HepG2 (cell line): ENCODE results near the gene NUP54. TPM values are rescaled to one million over a fixed set of nuclear protein-coding genes. Genes with fewer than 3 reads are reported as not detected.

Experiments used
- BCL6 ChIP-seq: IDR thresholded peaks from 2 replicates; pipeline ENCODE4 v1.6.1; 2016; ENCODE audit warnings: missing genetic modification reagents, missing compliant biosample characterization
- BRCA1 ChIP-seq: sonication (generic); formaldehyde crosslinking; IDR thresholded peaks from 2 replicates; pipeline ENCODE4 v1.4.0; 2020; ENCODE audit warnings: missing genetic modification reagents
- CENPX ChIP-seq: sonication (generic); formaldehyde crosslinking; IDR thresholded peaks from 2 replicates; pipeline ENCODE4 v1.9.0; 2021; ENCODE audit warnings: mild to moderate bottlenecking, missing genetic modification reagents, moderate library complexity
- CHD4 ChIP-seq: fragments of 200-600 bp; sonication (generic); IDR thresholded peaks from 2 replicates; pipeline ENCODE4 v1.7.0; 2017; ENCODE audit warnings: mild to moderate bottlenecking, low read length, borderline replicate concordance
- DR1 ChIP-seq: sonication (generic); formaldehyde crosslinking; IDR thresholded peaks from 2 replicates; pipeline ENCODE4 v1.8.0; 2021; ENCODE audit warnings: mild to moderate bottlenecking, missing genetic modification reagents, inconsistent platforms
- HDAC1 ChIP-seq: sonication (generic); formaldehyde crosslinking; IDR thresholded peaks from 2 replicates; pipeline ENCODE4 v1.5.1; 2020; ENCODE audit warnings: mild to moderate bottlenecking, missing genetic modification reagents
- HMGXB4 ChIP-seq, 2 experiments: sonication (generic) in 1 of 2; formaldehyde crosslinking in 1 of 2; IDR thresholded peaks; 2 replicates each; pipeline versions ENCODE4 v1.4.0 to v1.6.1; 2018 to 2020; ENCODE audit warnings: missing genetic modification reagents in 2 of 2, borderline replicate concordance in 1 of 2, low read depth in 1 of 2, mild to moderate bottlenecking in 1 of 2, missing biosample characterization in 1 of 2
- IRF2 ChIP-seq: IDR thresholded peaks from 2 replicates; pipeline ENCODE4 v1.6.1; 2018; ENCODE audit warnings: missing genetic modification reagents, missing compliant biosample characterization
- NAIF1 ChIP-seq: sonication (generic); formaldehyde crosslinking; IDR thresholded peaks from 2 replicates; pipeline ENCODE4 v1.5.0; 2020; ENCODE audit warnings: mild to moderate bottlenecking, missing genetic modification reagents, borderline replicate concordance
- PITX1 ChIP-seq: sonication (generic); formaldehyde crosslinking; IDR thresholded peaks from 2 replicates; pipeline ENCODE4 v1.5.1; 2020; ENCODE audit warnings: mild to moderate bottlenecking, missing genetic modification reagents
- SOX5 ChIP-seq: IDR thresholded peaks from 2 replicates; pipeline ENCODE4 v1.6.1; 2016; ENCODE audit warnings: borderline replicate concordance
- TAF15 ChIP-seq: fragments of 200-400 bp; formaldehyde crosslinking; IDR thresholded peaks from one replicate; pipeline ENCODE4 v1.6.1; 2018; ENCODE audit warnings: mild to moderate bottlenecking, low read depth, low read length; ENCODE audit not compliant: poor library complexity, severe bottlenecking
- ZMYM3 ChIP-seq: sonication (generic); formaldehyde crosslinking; IDR thresholded peaks from 2 replicates; pipeline ENCODE4 v1.5.1; 2020; ENCODE audit warnings: mild to moderate bottlenecking, missing genetic modification reagents
- ZNF577 ChIP-seq: sonication (generic); formaldehyde crosslinking; IDR thresholded peaks from 2 replicates; pipeline ENCODE4 v1.4.0; 2020; ENCODE audit warnings: mild to moderate bottlenecking, low read depth, missing genetic modification reagents, borderline replicate concordance
- ZNF660 ChIP-seq: sonication (generic); formaldehyde crosslinking; IDR thresholded peaks from 2 replicates; pipeline ENCODE4 v1.5.1; 2020; ENCODE audit warnings: mild to moderate bottlenecking, low read depth, missing genetic modification reagents, borderline replicate concordance
- ZNF720 ChIP-seq: sonication (generic); formaldehyde crosslinking; IDR thresholded peaks from 2 replicates; pipeline ENCODE4 v1.4.0; 2020; ENCODE audit warnings: missing genetic modification reagents
- ZNF770 ChIP-seq: sonication (generic); formaldehyde crosslinking; IDR thresholded peaks from 2 replicates; pipeline ENCODE4 v1.5.0; 2020; ENCODE audit warnings: mild to moderate bottlenecking, missing genetic modification reagents
- ZNF816 ChIP-seq: sonication (generic); formaldehyde crosslinking; IDR thresholded peaks from 2 replicates; pipeline ENCODE4 v1.8.0; 2022; ENCODE audit warnings: missing genetic modification reagents, mild to moderate bottlenecking, borderline replicate concordance
- ZNF83 ChIP-seq: sonication (generic); formaldehyde crosslinking; IDR thresholded peaks from 2 replicates; pipeline ENCODE4 v1.4.0; 2020; ENCODE audit warnings: missing genetic modification reagents, mild to moderate bottlenecking, borderline replicate concordance
- ZNF891 ChIP-seq: sonication (generic); formaldehyde crosslinking; IDR thresholded peaks from 2 replicates; pipeline ENCODE4 v1.5.0; 2020; ENCODE audit warnings: mild to moderate bottlenecking, missing genetic modification reagents
- polyA plus RNA-seq, 8 experiments: library from polyadenylated mRNA; depleted of rRNA in 3 of 8; stranded (reverse) in 7 of 8; unstranded in 1 of 8; fragments of >200 nt; fragmentation: Illumina TruSeq in 4 of 8; extraction: Trizol in 4 of 8; gene quantifications; 2 replicates each; pipeline versions ENCODE4 v1.2.1 to v1.2.3, GENCODE V29; 2011 to 2016; ENCODE audit warnings: low read depth in 4 of 8, missing spikeins in 1 of 8, mixed read lengths in 1 of 8; ENCODE audit not compliant: insufficient read depth in 1 of 8
- total RNA-seq, 5 experiments: library from RNA; depleted of rRNA; stranded (reverse); fragments of >200 nt; fragmentation: Illumina TruSeq; extraction: Trizol; gene quantifications; 2 replicates each; pipeline ENCODE4 v1.2.3, GENCODE V29; 2016; ENCODE audit warnings: low read depth in 1 of 5
- TF ChIP-seq, protein P1 (sequence below): sonication (generic); formaldehyde crosslinking; IDR thresholded peaks from 2 replicates; pipeline ENCODE4 v1.5.1; 2020; ENCODE audit warnings: missing genetic modification reagents, mild to moderate bottlenecking, borderline replicate concordance
- TF ChIP-seq, protein P2 (sequence below): IDR thresholded peaks from 2 replicates; pipeline ENCODE4 v1.6.1; 2016; ENCODE audit warnings: mild to moderate bottlenecking, missing biosample characterization, missing genetic modification reagents

Gene NUP54
- total and polyA plus RNA-seq, 2 of the 13 experiments (the other 11 are each of a cell fraction or from before 2014, with no cell fraction given), result 36.1 to 69.3 TPM

- no peak; a peak in 1 of 4 replicates for TF ChIP-seq HMGXB4 (CRISPR knock-in tag; IDR thresholded peaks at IDR 0.05; ENCODE audit: borderline replicate concordance in 1 of 2, low read depth in 1 of 2)
- TF ChIP-seq ZNF577 (CRISPR knock-in tag), result no peak
- no peak; the same call in 1 of the 2 replicates for TF ChIP-seq ZNF770 (CRISPR knock-in tag)
- TF ChIP-seq CHD4, result no peak
- no peak for TF ChIP-seq BCL6
- no peak for TF ChIP-seq ZNF660 (CRISPR knock-in tag)
- TF ChIP-seq ZNF816, result no peak
- TF ChIP-seq ZMYM3 (CRISPR knock-in tag), result no peak
- no peak for TF ChIP-seq ZNF83 (CRISPR knock-in tag)
- TF ChIP-seq PITX1 (CRISPR knock-in tag), result no peak
- no peak for TF ChIP-seq SOX5 (CRISPR knock-in tag)
- TF ChIP-seq TAF15, result no peak
- TF ChIP-seq NAIF1 (CRISPR knock-in tag), result no peak
- TF ChIP-seq, protein P1, sequence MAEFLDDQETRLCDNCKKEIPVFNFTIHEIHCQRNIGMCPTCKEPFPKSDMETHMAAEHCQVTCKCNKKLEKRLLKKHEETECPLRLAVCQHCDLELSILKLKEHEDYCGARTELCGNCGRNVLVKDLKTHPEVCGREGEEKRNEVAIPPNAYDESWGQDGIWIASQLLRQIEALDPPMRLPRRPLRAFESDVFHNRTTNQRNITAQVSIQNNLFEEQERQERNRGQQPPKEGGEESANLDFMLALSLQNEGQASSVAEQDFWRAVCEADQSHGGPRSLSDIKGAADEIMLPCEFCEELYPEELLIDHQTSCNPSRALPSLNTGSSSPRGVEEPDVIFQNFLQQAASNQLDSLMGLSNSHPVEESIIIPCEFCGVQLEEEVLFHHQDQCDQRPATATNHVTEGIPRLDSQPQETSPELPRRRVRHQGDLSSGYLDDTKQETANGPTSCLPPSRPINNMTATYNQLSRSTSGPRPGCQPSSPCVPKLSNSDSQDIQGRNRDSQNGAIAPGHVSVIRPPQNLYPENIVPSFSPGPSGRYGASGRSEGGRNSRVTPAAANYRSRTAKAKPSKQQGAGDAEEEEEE (CRISPR knock-in tag), result no peak
- TF ChIP-seq, protein P2, sequence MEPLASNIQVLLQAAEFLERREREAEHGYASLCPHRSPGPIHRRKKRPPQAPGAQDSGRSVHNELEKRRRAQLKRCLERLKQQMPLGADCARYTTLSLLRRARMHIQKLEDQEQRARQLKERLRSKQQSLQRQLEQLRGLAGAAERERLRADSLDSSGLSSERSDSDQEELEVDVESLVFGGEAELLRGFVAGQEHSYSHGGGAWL (CRISPR knock-in tag), result no peak
- TF ChIP-seq CENPX, result no peak
- no peak for TF ChIP-seq IRF2 (CRISPR knock-in tag)
- no peak for TF ChIP-seq BRCA1
- TF ChIP-seq ZNF891 (CRISPR knock-in tag), result no peak
- TF ChIP-seq HDAC1 (CRISPR knock-in tag), result 0 out of 2 replicates have a peak, but pooled peaks have one; percentile 6
- TF ChIP-seq ZNF720 (CRISPR knock-in tag), result no peak
- no peak for TF ChIP-seq DR1 (CRISPR knock-in tag)
Measured at GRCh38 chr4:76147454-76148141, 599 bp downstream of the NUP54 start (continued).
